ENCODE measurements around the gene SLC27A4.

The SLC27A4 gene

DNA sequence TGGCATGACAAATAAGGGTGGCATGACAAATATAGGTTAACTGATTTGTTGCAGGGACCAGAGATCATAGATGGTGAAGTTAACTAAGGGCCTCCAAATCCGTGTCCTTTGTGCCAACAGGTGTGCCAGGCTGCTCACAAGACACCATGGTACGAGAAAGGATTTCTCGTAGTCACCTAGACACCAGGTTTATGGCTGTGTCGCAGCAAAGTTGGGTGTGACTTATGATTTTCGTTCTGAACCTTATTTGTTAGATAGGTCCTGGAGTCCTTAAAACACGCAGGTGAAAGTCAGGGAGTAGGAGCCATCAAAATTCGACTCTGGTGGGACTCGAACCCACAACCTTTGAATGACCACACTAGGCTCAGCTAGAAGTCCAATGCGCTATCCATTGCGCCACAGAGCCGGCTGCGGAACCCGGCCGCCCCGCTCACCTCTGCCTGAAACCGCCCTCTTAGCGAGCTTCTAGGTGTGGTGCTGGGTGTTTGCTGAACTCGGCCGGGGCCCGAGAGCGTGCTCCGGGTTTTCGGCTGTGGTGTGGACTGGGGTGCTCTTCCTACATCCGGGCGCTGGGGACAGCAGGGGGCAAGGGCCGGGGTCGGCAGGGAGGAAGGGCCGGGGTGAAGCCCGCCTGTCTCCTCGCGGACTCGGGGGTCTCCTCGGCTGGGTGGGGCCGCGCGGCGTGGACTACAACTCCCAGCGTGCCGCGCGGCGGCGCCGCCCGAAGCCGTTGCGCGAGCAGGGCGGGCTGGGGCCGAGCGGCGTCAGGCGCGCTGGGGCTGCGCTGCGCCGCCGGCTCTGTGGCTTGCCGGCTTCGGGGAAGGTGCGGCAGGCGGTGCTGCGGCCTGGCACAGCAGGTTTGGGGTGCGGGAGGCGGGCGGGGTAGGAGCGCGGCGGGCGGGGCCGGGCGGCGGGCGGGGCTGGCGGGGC is at the start of gene SLC27A4:
Gene SLC27A4, plus strand, starts transcription at position 767 of the 930 bp plus-strand sequence. CDS start 2,606 bp downstream, outside the sequence.
- peak; percentile 74 to 78 for DNase-seq

DNA sequence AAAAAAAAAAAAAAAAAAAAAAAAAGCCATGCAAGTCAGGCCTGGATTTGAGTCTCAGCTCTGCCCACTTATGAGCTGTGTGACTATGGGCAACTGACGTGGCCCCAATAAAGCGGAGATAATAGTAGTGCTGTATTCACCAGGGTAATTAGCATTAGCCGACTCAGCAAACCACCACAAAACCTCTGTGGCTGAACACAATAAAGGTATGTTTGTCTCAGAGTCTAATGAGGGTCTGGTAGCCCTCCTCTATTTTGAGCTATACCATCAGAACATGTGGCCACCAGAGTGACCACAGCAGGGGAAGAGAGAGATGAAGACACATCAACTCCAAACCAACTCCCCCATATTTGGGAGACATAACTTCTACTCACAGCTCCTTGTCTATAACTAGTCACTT is 48.3 kb upstream of the SLC27A4 start:
- no peak for DNase-seq

DNA sequence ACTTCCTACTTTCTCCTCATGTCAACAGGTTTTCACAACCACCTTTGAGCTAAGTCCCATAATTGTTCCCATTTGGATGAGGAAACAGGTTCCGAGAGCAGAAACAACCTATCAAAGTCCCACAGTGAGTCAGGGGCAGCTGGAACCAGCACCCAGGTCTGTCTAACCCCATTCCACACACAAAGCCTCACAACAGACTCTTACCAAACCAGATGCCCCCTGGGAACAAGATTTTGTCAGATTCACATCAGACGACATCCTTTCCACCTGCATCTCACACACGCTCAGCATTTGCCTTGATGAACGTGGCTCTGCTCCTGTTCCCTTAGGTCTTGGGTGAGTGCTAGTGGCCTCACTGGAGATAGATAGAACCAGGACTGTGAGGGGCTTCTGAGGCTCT is 47.2 kb upstream of the SLC27A4 start:
- DNase-seq = no peak

DNA sequence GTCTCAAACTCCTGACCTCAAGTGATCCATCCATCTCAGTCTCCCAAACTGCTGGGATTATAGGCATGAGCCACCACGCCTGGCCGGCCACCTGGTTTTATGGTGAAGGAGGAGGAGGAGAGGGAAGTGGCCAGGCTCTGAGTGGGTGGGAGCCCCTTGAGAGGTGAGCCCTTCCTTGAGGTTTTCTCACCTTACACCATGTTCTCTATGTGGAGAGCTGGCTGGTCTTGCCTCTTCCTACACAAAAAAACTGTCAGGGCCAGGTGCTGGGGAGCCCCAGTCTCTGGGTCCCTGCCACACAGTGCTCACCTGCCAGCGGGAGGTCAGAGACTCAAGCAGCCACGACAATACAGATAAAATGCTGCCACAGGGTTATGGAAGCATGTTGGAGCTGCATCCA is 46.2 kb upstream of the SLC27A4 start:
- no peak for DNase-seq

DNA sequence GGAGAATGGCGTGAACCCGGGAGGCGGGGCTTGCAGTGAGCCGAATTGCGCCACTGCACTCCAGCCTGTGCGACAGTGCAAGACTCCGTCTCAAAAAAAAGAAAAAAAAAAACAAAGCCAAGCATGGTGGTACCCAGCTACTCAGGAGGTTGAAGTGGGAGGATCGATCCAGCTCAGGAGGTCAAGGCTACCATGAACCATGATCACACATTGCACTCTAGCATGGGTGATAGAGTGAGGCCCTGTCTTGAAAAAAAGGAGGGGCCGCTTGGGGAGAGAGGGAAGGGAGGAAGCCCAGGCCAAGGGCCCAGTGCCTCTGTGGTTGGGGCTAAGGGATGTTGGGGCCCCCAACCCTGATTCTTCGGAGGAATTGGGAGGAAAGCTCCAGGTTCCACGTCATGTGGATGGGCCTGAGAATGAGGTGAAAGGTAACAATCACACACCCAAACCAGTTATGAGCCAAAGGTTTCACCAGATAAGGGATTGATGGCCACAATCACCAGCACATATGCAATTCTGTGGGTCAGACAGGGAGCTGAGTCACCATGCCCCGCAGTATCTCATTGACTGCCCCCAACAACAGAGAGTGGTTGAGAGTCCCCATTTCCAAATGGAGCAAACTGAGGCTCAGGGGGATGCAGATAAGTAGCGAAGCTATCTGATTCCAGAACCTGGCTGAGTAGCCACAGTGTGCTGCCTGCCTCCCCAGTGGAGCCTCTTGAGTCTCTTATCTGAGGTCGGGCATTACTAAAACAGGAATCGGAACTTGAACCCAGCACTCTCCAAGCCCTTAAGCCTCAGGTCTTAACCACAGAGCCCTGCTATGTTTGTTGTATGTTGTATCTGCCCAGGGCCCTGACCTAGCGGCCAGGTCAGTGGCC is 43.7 kb upstream of the SLC27A4 start:
- no peak for DNase-seq

DNA sequence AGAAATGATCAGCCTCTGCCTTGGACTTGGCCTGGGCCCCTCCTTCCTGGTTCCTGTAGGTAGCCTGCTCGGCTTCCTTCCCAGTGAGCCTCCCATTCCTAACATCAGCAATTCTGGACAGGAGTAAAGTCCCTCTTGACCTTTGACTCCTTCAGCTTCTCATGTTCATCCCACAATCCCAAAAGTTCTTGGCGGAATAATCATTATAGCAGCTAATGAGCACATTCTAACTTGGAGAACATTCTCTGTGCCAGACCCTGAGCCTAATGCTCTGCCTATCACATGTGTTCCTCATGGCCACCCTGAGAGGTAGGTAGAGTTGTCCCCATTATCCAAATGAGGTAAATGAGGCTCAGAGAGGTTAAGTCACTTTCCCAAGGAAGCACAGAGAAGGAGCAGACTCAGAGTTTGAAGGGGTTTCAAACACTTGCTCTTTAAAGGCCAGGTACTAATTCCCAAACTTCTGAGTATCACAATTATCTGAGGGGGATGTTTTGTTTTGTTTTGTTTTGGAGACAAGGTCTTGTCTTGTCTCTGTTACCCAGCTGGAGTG is 43.0 kb upstream of the SLC27A4 start:
- no peak for DNase-seq

DNA sequence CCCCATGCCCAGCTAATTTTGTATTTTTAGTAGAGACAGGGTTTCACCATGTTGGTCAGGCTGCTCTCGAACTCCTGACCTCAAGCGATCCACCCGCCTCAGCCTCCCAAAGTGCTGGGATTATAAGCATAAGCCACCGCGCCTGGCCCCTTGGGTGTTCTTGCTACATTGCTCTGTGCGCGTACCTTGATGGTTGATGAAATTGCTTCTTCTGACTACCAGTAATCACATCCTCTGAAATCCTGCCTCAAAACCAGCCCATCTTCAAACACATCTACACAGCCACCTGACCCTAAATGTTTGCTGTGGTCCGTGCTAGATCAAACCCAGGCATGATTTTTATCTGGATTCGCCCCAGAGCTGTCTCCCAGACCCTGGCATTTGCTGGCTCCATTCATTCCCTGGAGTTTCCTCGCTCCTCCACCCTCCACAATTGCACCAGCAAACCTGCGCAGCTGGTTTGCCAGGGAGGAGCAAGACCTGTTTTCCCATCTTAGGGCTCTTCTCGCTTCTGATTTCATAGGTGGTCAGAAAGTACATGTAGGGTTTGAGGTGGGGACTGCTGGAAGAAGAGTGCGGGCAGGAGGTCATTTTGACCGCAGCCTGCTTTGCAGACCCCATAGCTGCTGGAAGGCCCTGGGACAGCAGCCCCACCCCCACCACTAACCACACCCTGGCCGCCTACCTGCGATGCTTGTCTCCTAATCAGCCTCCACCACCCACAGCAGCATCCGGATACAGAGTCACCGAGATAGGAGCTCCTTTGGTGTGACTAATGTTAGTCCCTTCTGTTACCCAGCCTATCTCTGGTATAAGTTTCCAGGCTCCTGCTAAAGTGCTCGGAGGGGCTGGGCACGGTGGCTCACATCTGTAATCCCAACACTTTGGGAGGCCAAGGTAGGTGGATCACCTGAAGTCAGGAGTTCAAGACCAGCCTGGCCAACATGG is 41.5 kb upstream of the SLC27A4 start:
- DNase-seq = no peak

DNA sequence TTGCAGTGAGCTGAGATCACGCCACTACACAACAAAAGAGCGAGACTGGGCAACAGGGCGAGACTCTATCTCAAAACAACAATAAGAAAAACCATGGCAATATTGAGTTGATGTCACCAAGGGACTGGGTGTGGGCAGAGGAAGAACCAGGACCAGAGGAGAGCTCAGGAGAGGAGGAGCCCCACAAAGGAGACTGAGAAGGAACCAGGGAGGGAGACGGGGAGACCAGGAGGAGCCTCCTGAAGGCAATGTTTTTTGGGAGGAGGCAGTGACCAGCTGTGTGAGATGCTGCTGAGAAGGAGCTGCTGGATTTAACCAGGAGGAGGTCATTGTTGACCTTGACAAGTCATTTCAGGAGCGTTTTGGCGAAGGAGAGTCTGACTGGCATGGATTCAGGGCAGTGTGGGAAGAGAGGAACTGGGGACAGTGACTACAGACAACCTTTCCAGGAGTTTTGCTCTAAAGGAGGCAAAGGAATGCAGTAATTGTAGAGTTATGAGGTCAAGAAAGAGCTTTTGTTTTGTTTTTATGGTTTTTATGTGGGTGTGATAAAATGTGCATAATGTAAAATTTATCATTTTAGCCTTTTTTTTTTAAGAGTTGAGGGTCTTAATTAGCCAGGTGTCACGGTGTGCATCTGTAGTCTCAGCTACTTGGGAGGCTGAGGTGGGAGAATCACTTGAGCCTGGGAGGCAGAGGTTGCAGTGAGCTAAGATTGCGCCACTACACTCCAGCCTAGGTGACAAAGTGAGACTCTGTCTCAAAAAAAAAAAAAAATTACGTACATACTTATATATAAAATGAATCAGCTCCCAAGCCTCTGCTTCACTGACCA is 36.0 kb upstream of the SLC27A4 start:
- DNase-seq = no peak

DNA sequence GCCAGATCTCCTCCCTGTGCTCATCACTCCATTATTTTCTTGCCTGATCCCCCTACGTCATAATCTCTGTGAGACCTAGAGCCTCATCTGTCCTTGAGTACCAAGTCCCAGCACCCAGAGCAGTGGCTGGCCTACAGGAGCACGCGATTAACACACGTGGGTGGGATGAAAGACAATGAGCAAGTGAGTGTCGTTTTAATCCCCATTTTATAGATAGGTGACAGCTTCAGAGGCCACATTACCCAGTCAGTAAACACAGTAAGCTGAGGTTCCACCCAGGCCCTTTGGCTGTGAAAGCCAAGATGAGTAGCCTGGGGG is 35.4 kb upstream of the SLC27A4 start:
- no peak for DNase-seq

DNA sequence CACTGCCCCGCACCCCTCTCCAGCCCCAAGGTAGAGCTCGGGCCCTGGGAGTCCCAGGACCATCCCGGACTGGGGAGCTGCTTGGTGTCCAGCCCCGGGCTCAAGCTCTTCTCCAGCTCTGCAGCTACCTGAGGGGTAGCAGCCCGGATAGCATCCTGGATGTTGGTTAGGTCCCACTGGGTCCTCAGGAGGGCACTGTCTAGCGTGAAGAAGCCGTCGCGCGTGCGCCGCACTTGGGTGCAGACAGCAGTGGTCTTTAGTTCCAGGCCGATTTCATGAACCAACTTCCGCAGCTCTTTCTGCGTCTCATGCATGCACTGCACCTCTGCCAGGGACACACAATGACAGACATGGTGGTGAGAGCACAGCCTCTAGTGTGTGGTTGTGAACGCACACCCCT is 30.8 kb upstream of the SLC27A4 start:
- no peak for DNase-seq

DNA sequence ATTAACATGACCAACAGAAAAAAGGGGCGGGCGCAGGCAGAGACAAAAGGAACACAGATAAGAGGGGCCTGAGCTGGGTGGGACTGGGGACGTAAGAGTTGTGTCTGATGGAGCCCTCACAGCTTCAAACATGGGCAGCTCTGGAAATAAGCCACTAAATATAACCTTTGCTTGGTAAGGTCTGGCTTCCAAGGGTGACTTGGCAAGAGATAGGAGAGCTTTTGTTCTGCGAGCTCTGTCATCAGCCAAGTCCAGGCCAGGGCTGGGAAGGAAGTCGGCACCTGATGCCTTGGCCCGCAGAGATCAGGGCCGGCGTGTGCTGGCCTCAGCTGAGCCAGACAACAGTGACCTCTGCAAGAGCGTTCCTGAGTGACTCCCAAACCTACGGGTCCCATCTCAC is 29.9 kb upstream of the SLC27A4 start:
- DNase-seq = no peak

DNA sequence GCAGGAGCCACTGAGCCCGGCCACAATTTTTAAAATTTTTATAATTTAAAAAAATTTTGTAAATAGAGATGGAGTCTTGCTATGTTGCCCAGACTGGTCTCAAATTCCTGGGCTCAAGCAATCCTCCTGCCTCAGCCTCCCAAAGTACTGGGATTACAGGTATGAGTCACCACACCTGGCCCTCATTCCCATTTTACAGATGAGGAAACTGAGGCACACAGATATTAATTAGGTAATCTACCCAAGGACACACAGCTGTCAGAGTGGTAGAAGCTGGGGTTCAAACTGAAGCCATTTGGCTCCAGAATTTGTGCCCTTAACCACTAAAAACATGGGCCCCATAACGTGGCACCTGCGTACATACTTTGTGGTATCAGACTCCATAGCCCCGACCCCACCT is 25.6 kb upstream of the SLC27A4 start:
- DNase-seq = no peak

DNA sequence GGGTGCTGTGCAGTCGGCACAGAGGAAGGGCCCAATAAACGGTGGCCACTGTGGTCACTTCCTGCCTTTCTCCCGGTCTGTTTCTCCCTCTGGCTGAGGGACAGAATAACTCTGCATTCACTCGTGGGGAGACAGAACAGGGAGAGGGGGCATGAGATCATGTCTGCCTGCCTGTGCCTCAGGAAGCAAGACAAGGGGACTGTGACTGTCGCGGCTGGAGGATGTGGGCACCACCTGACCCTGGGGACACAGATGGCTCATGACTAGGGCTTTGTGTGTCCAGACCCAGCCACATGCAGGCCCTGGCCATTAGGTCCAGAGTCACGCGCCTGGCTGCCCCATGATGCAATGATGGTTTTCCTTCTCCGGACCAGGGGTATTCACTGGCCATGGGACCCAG is 23.9 kb upstream of the SLC27A4 start:
- DNase-seq = no peak

DNA sequence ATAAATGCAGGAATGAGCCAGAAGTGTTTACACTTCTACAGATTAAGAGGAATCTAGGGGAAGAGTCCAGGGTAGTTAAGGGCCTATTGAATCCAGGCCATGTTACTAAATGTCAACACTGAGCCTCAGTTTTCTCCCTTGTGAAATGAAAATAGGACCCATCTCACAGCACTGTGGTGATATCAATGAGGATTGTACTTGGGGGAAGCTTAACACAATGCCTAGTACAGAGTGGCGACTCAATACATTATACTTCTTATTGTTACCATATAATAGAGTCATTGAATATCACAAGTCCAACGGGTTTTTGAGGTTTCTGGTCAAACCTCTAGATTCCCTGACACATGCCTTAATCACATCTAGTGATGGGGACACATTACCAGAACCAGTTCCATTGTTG is 22.7 kb upstream of the SLC27A4 start:
- DNase-seq = no peak

DNA sequence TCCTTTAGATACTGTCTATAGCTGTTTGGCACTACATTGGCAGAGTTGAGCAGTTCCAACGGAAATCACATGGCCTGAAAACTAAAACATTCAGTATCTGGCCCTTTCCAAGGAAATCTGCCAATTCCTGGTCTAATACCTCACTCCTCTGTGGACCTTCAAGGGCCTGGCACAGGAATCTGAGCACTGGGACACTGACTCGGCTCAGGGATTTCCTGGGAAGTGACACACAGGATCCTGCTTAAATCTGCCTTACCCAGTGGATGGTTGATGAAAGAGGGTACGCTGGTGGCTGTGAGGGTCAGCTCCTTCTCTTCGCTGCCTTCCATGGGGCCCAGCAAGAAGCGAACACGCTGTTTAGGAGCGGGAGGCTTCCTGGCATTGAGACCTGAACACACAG is 19.0 kb upstream of the SLC27A4 start:
- no peak for DNase-seq

DNA sequence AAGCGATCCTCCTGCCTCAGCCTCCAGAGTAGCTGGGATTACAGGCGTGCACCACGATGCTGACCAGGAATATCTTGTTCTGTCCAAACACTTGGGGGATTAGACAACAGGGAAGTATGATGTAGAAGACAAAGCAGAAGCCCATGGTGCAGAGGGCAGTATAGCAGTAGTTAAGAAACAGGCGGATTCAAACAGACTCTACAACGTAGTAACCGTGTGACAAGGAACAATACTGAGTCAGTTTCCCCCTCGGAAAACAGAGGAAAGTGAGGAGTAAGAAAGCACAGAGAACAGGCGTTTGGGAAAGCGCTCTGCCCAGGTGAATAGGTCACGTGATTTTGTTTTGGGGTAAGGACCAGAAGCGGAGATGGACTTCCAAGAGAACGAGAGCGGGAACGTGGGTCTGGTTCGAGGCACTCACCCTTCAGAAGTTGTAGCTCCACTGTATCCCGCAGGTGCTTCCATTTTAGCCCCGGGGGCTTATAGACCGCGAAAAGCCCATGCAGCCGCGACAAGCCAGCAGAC is 18.4 kb upstream of the SLC27A4 start:
- DNase-seq = no peak

DNA sequence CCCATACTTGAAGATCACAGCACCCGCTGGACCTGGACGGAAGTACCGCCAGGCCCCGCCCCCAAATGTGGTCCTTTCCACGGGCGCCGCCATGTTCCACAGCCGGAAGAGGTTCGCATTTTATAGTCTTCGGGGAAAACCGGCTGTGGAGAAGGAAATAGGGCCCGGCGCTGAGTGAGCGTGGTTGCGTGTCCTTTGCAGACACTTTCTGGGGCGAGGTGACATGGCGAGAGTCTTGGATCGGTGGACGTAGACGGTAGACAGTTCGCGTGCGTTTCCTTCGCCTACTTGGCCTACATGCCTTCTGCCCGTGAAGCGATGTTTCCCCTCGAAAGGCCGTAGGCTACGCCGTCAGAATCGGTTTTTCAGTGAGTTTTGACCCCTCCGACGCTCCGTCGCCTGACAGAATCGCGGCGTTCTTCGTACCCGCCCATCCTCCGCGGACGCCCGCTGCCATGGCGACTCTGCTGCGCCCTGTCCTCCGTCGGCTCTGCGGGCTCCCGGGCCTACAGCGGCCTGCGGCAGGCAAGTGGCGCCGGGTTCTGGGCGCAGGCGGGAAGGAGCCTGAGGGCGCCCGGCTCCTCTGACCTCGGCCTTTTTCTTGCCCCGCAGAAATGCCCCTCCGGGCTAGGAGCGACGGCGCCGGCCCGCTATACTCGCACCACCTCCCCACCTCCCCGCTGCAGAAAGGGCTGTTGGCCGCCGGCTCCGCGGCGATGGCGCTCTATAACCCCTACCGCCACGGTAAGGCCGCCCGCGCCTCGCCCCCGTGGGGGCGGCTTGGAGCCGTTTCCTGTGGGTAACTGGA is 17.7 kb upstream of the SLC27A4 start, which contains the start of the genes COQ4 and TRUB2:
Gene COQ4, plus strand, starts transcription at position 436 of the 808 bp plus-strand sequence. Its CDS starts 20 bp downstream, at position 456.
Gene TRUB2, minus strand, starts transcription at position 44 of the 808 bp plus-strand sequence. Its CDS starts 39 bp downstream, at position 5.
- DNase-seq = peak; percentile 93 to 94

DNA sequence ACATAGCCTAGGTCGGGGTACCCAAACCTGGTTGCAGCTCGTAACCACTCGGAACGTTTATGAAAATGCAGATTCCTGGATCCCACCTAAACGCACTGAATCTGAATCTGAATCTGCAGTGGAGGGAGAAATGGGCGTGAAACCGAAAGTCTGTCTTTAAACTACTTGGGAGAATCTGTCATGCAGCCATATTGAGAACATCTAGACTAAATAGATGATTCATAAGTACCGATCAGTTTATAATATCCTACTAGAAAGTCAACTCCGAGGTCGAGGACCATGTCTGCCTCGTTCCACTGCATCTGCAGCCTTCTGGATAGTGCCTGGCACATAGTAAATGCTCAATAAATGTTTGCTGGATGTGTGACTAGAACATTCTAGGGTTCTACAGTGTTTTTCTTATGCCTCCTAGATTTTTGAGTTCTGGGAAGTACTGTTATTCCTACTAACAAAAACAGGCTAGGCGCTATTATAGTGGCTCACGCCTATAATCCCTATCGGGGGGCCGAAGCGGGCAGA is 17.1 kb upstream of the SLC27A4 start:
- no peak for DNase-seq

DNA sequence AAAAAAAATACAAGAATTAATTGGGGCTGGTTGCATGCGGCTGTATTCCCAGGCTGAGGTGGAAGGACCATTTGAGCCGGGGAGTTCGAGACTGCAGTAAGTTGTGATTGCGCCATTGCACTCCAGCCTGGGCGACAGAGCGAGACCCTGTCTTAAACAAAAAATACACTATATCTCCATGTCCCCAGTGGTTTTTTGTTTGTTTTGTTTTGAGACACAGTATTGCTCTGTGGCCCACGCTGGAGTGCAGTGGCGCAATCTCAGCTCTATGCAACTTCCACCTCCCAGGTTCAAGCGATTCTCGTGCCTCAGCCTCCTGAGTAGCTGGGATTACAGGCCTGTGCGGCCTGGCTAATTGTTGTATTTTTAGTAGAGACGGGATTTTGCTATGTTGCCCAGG is 16.5 kb upstream of the SLC27A4 start:
- no peak for DNase-seq

DNA sequence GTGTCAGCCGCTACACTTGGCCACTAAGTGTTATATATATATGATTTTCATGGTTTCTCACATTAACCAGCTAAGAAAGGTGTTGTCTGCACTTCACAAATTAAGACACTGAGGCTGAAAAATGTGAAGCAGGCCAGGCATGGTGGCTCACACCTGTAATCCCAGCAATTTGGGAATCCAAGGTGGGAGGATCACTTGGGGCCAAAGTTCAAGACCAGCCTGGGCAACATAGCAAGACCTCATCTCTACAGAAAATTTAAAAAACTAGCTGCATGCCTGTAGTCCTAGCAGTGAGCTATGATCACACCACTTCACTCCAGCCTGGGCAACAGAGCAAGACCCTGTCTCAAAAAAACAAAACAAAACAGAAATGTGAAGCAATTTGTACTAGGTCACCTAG is 15.9 kb upstream of the SLC27A4 start:
- DNase-seq = no peak
